A673 (cell line): ENCODE measurements around the gene CAMK2G. TPM values are rescaled to one million over a fixed set of nuclear protein-coding genes. Genes with fewer than 3 reads are reported as not detected.

ENCODE experiments used
- BruUV-seq: library from RNA; stranded (reverse); fragments of 400-500 nt; replicated peaks from 2 replicates; lab custom pipeline; 2021; lab: Mats Ljungman, UMichigan
- CTCF ChIA-PET: fragments of 300-600 bp; sonication (Branson Sonifier 250); formaldehyde crosslinking; loops from one replicate; lab custom pipeline; 2022; ENCODE audit warnings: antibody characterized with exemption; lab: Charles Lee
- POLR2A ChIA-PET: fragments of 300-600 bp; sonication (Branson Sonifier 250); formaldehyde crosslinking; loops from one replicate; lab custom pipeline; 2022; ENCODE audit warnings: antibody characterized with exemption; ENCODE audit not compliant: low non-redundant PET; lab: Charles Lee
- DNase-seq: peaks from one replicate; pipeline ENCODE4 v3.0.0-alpha.2; 2015; ENCODE audit warnings: low spot score
- H3K27ac ChIP-seq: fragments of 200-600 bp; sonication (generic); 2 replicates; pipeline ENCODE4 v1.5.1; 2016; ENCODE audit warnings: mixed run types, low read depth, mild to moderate bottlenecking, mixed read lengths, antibody characterized with exemption, low read length; ENCODE audit not compliant: poor library complexity, severe bottlenecking
- H3K27me3 ChIP-seq: fragments of 200-600 bp; sonication (generic); replicated peaks from 2 replicates; pipeline ENCODE4 v1.6.1; 2017; ENCODE audit warnings: mixed run types, low read depth, mild to moderate bottlenecking, mixed read lengths, antibody characterized with exemption, low read length; ENCODE audit not compliant: insufficient read depth, poor library complexity
- H3K36me3 ChIP-seq: fragments of 200-600 bp; sonication (generic); 2 replicates; pipeline ENCODE4 v1.6.1; 2016; ENCODE audit warnings: mixed run types, mild to moderate bottlenecking, mixed read lengths, antibody characterized with exemption, low read length; ENCODE audit not compliant: insufficient read depth, poor library complexity, severe bottlenecking
- H3K4me1 ChIP-seq: fragments of 200-600 bp; sonication (generic); 2 replicates; pipeline ENCODE4 v1.6.1; 2017; ENCODE audit warnings: mixed run types, mild to moderate bottlenecking, mixed read lengths, antibody characterized with exemption, low read length; ENCODE audit not compliant: insufficient read depth, poor library complexity, severe bottlenecking
- H3K4me3 ChIP-seq: fragments of 200-600 bp; sonication (generic); 2 replicates; pipeline ENCODE4 v1.5.1; 2016; ENCODE audit warnings: low read depth, mixed run types, mild to moderate bottlenecking, mixed read lengths, low read length; ENCODE audit not compliant: poor library complexity, severe bottlenecking
- H3K9me3 ChIP-seq: fragments of 200-600 bp; sonication (generic); 2 replicates; pipeline ENCODE4 v1.6.1; 2016; ENCODE audit warnings: mixed run types, low read depth, mild to moderate bottlenecking, mixed read lengths, antibody characterized with exemption, low read length; ENCODE audit not compliant: poor library complexity, severe bottlenecking
- CTCF ChIP-seq: fragments of 300-800, 200-600 bp; sonication (generic); conservative IDR thresholded peaks from 2 replicates; pipeline ENCODE4 v1.5.1; 2017; ENCODE audit warnings: low read depth, mild to moderate bottlenecking, antibody characterized with exemption, low read length, moderate library complexity, mixed read lengths
- EZH2 ChIP-seq: fragments of 200-600 bp; sonication (generic); IDR thresholded peaks from 2 replicates; pipeline ENCODE4 v1.6.1; 2017; ENCODE audit warnings: borderline replicate concordance, low read depth, mild to moderate bottlenecking, mixed read lengths, antibody characterized with exemption, low read length; ENCODE audit not compliant: poor library complexity, severe bottlenecking
- intact Hi-C: fragments of 100-400 bp; cut with micrococcal nuclease; formaldehyde crosslinking; loops from one replicate; pipeline ENCODE4 v1.10.0; 2022; ENCODE audit not compliant: unreplicated experiment
- total RNA-seq: library from RNA; stranded (reverse); gene quantifications from 2 replicates; pipeline ENCODE4 v1.2.3, GENCODE V29; 2021

Gene CAMK2G
- total RNA-seq, 1 experiment from 2014 or later = 32.7 TPM

GRCh38 chr10:73771722-73772280 is 102.6 kb downstream of the CAMK2G start:
- no peak for TF ChIP-seq CTCF
- TF ChIP-seq EZH2 = no peak
- peak overlapping the region; percentile 87 for H3K27ac ChIP-seq
- peak overlapping the region; percentile 88 for H3K4me3 ChIP-seq
- H3K36me3 ChIP-seq = peaks cover 35% of the 10 kb centered on the region
- H3K4me1 ChIP-seq = peaks cover 13% of the 10 kb centered on the region
- no peaks in the 10 kb centered on the region for H3K27me3 ChIP-seq
- DNase-seq = peak; percentile 76
- intact Hi-C loops = no loop called here
- no peaks in the 10 kb centered on the region for H3K9me3 ChIP-seq
- CTCF ChIA-PET = interaction anchor here (0.6 kb wide), 1 partner anchor 108 kb away, joined by 3 read pairs; no protein-coding TSS in a partner anchor
- BruUV-seq = TSS peak; percentile 21
- POLR2A ChIA-PET = interaction anchor here (0.6 kb wide), 1 partner anchor 25 kb away, joined by 3 read pairs; no protein-coding TSS in a partner anchor

DNA sequence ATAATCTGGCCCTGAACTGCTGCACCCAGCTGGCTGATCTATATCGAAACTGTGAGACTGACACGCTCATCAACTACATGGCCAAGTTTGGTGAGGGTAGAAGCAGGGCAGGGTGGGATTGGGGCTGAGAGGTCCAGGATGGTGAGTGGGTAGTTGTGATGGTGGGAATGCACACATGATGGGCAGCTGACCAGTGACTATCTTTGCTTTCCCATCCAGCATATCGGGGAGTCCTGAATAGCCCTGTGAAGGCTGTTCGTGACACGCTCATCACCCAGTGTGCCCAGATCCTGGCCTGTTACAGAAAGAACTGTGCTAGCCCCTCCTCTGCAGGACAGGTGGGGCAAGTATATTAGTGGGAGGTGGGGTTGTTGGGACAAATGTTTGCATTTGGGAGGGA is 105.0 kb downstream of the CAMK2G start:
- ChIA-PET CTCF (no interaction called here), POLR2A (no interaction called here)
- Histone ChIP-seq H3K36me3 (peaks cover 50% of the 10 kb centered on the region), H3K9me3 (no peaks in the 10 kb centered on the region), H3K4me1 (peaks cover 4% of the 10 kb centered on the region), H3K27ac (no peak overlapping the region), H3K4me3 (no peak overlapping the region), H3K27me3 (no peaks in the 10 kb centered on the region)
- no TSS peak for BruUV-seq
- intact Hi-C loops = no loop called here
- DNase-seq = no peak
- TF ChIP-seq EZH2 (no peak), CTCF (no peak)

- intact Hi-C loops = no loop called here
- no peak overlapping the region for H3K27ac ChIP-seq
- no TSS peak for BruUV-seq
- H3K9me3 ChIP-seq = no peaks in the 10 kb centered on the region
- ChIA-PET POLR2A (no interaction called here), CTCF (no interaction called here)
- H3K36me3 ChIP-seq = peaks cover 52% of the 10 kb centered on the region
- peaks cover 2% of the 10 kb centered on the region for H3K4me1 ChIP-seq
- no peak overlapping the region for H3K4me3 ChIP-seq
- DNase-seq = peak; percentile 19
- H3K27me3 ChIP-seq = no peaks in the 10 kb centered on the region
- TF ChIP-seq CTCF (no peak), EZH2 (no peak)
Observed at GRCh38 chr10:73768881-73769280, 105.5 kb downstream of the CAMK2G start.
